HepG2 (cell line): ENCODE results near the gene STK24. TPM values are rescaled to one million over a fixed set of nuclear protein-coding genes. Genes with fewer than 3 reads are reported as not detected.
A peak's percentile ranks its signal among the peaks of the same experiment; 100 is the strongest.

Experiments
- ATAC-seq: fragments of 200-7000 bp; cut with Tn5 transposase; 3 replicates; pipeline ENCODE4 v1.9.1; 2020; ENCODE audit warnings: mild to moderate bottlenecking, moderate library complexity
- BruUV-seq: library from RNA; stranded (reverse); fragments of 400-500 nt; replicated peaks from 2 replicates; lab custom pipeline; 2021; lab: Mats Ljungman, UMichigan
- CTCF ChIA-PET: fragments of 300-600 bp; formaldehyde crosslinking; extraction: SDS; loops from one replicate; lab custom pipeline; 2021; ENCODE audit warnings: low total read pairs, inconsistent platforms, low intra/inter-chr PET ratio; lab: Yijun Ruan, JAX
- POLR2A ChIA-PET: fragments of 350-600 bp; sonication (Branson Sonifier 250); formaldehyde crosslinking; loops from one replicate; lab custom pipeline; 2020; ENCODE audit warnings: antibody characterized with exemption, inconsistent platforms; lab: Yijun Ruan, JAX
- DNase-seq: peaks from one replicate; pipeline ENCODE4 v3.0.0-alpha.2; 2015; ENCODE audit warnings: low spot score
- FAIRE-seq: peaks from 3 replicates; lab custom pipeline; 2011; peaks lifted over from hg19 to GRCh38; lab: Jason Lieb, UNC
- H2AFZ ChIP-seq: one replicate; pipeline ENCODE4 v1.6.1; 2011; ENCODE audit warnings: low read length, inconsistent platforms
- H3K27ac ChIP-seq: fragments of 300-600 bp; 3 replicates; pipeline ENCODE4 v1.8.0; 2011; ENCODE audit warnings: mixed run types, mild to moderate bottlenecking, mixed read lengths, low read length, inconsistent platforms; ENCODE audit not compliant: insufficient read depth; ENCODE audit errors: extremely low read length
- H3K27me3 ChIP-seq, 2 experiments: fragments of 200-600 bp in 1 of 2; 2 replicates in 1 of 2; 3 replicates in 1 of 2; pipeline versions ENCODE4 v1.6.0 to v1.8.0; 2011; ENCODE audit warnings: low read length in 2 of 2, mild to moderate bottlenecking in 2 of 2, moderate library complexity in 2 of 2, inconsistent platforms in 1 of 2; ENCODE audit not compliant: insufficient read depth in 2 of 2, control insufficient read depth in 1 of 2
- H3K36me3 ChIP-seq, 2 experiments: fragments of 200-600 bp in 1 of 2; replicated peaks in 1 of 2; 2 replicates in 1 of 2; 3 replicates in 1 of 2; pipeline versions ENCODE4 v1.5.1 to v1.8.0; 2011; ENCODE audit warnings: low read length in 2 of 2, inconsistent platforms in 1 of 2; ENCODE audit not compliant: insufficient read depth in 2 of 2, control insufficient read depth in 1 of 2
- H3K4me1 ChIP-seq: 2 replicates; pipeline ENCODE4 v1.5.1; 2012; ENCODE audit warnings: low read length, inconsistent platforms; ENCODE audit not compliant: insufficient read depth
- H3K4me2 ChIP-seq: 2 replicates; pipeline ENCODE4 v1.6.0; 2011; ENCODE audit warnings: low read depth, low read length, inconsistent platforms
- H3K4me3 ChIP-seq, 3 experiments: fragments of 200-600 bp in 1 of 3; sonication (generic), shearing (Covaris generic) in 1 of 3; replicated peaks in 1 of 3; 2 replicates each; pipeline ENCODE4 v1.5.1; 2011 to 2016; ENCODE audit warnings: low read length in 3 of 3, inconsistent platforms in 2 of 3, low read depth in 2 of 3, mild to moderate bottlenecking in 2 of 3, control low read depth in 1 of 3, mixed read lengths in 1 of 3; ENCODE audit not compliant: insufficient read depth in 1 of 3
- H3K79me2 ChIP-seq: one replicate; pipeline ENCODE4 v1.6.1; 2011; ENCODE audit warnings: low read length, inconsistent platforms; ENCODE audit not compliant: insufficient read depth
- H3K9ac ChIP-seq: 2 replicates; pipeline ENCODE4 v1.6.0; 2011; ENCODE audit warnings: mild to moderate bottlenecking, low read depth, low read length, inconsistent platforms; ENCODE audit not compliant: insufficient read depth
- H3K9me3 ChIP-seq: 2 replicates; pipeline ENCODE4 v1.5.1; 2012; ENCODE audit warnings: mild to moderate bottlenecking, low read length
- H4K20me1 ChIP-seq: 2 replicates; pipeline ENCODE4 v1.6.0; 2011; ENCODE audit warnings: inconsistent platforms, mild to moderate bottlenecking, low read length, moderate library complexity; ENCODE audit not compliant: insufficient read depth
- CCAR2 ChIP-seq: fragments of 200-400 bp; formaldehyde crosslinking; optimal IDR thresholded peaks from 2 replicates; pipeline ENCODE3; 2018; ENCODE audit warnings: low read depth, mild to moderate bottlenecking, low read length, moderate library complexity
- CEBPG ChIP-seq: IDR thresholded peaks from 2 replicates; pipeline ENCODE4 v1.6.1; 2016
- GZF1 ChIP-seq: sonication (generic); formaldehyde crosslinking; IDR thresholded peaks from 2 replicates; pipeline ENCODE4 v1.5.1; 2020; ENCODE audit warnings: mild to moderate bottlenecking, missing genetic modification reagents
- HDAC2 ChIP-seq: sonication (generic); formaldehyde crosslinking; IDR thresholded peaks from 2 replicates; pipeline ENCODE4 v1.4.0; 2020; ENCODE audit warnings: missing genetic modification reagents
- JUN ChIP-seq: sonication (generic); formaldehyde crosslinking; IDR thresholded peaks from 2 replicates; pipeline ENCODE4 v1.4.0; 2020; ENCODE audit warnings: mild to moderate bottlenecking, missing genetic modification reagents
- MBD4 ChIP-seq: IDR thresholded peaks from 2 replicates; pipeline ENCODE4 v1.6.1; 2012; ENCODE audit warnings: low read length, inconsistent platforms, borderline replicate concordance
- MED8 ChIP-seq: sonication (generic); formaldehyde crosslinking; IDR thresholded peaks from 2 replicates; pipeline ENCODE4 v1.8.1; 2023; ENCODE audit warnings: mild to moderate bottlenecking, missing genetic modification reagents; ENCODE audit not compliant: insufficient replicate concordance
- MLLT10 ChIP-seq: sonication (generic); formaldehyde crosslinking; IDR thresholded peaks from 2 replicates; pipeline ENCODE4 v1.4.0; 2020; ENCODE audit warnings: missing genetic modification reagents
- MZF1 ChIP-seq: sonication (generic); formaldehyde crosslinking; IDR thresholded peaks from 2 replicates; pipeline ENCODE4 v1.8.1; 2023; ENCODE audit warnings: mild to moderate bottlenecking, missing genetic modification reagents, borderline replicate concordance
- RFX5 ChIP-seq: IDR thresholded peaks from 2 replicates; pipeline ENCODE4 v1.6.1; 2011; ENCODE audit warnings: low read depth, low read length, improper control_type of control experiment
- XRCC5 ChIP-seq: fragments of 200-400 bp; formaldehyde crosslinking; optimal IDR thresholded peaks from 2 replicates; pipeline ENCODE3; 2017; ENCODE audit warnings: mild to moderate bottlenecking, low read length
- ZNF292 ChIP-seq: sonication (generic); formaldehyde crosslinking; IDR thresholded peaks from 2 replicates; pipeline ENCODE4 v1.8.1; 2022; ENCODE audit warnings: mild to moderate bottlenecking, low read depth, missing genetic modification reagents, borderline replicate concordance
- ZNF383 ChIP-seq: sonication (generic); formaldehyde crosslinking; IDR thresholded peaks from 2 replicates; pipeline ENCODE4 v1.4.0; 2020; ENCODE audit warnings: missing genetic modification reagents, mild to moderate bottlenecking, borderline replicate concordance
- ZNF510 ChIP-seq: sonication (generic); formaldehyde crosslinking; IDR thresholded peaks from 2 replicates; pipeline ENCODE4 v1.4.0; 2020; ENCODE audit warnings: low read depth, mild to moderate bottlenecking, missing genetic modification reagents
- ZNF557 ChIP-seq: sonication (generic); formaldehyde crosslinking; IDR thresholded peaks from 2 replicates; pipeline ENCODE4 v1.4.0; 2020; ENCODE audit warnings: missing genetic modification reagents
- ZNF772 ChIP-seq: sonication (generic); formaldehyde crosslinking; IDR thresholded peaks from 2 replicates; pipeline ENCODE4 v1.5.0; 2020; ENCODE audit warnings: mild to moderate bottlenecking, missing genetic modification reagents
- WGBS: methylation state at CpG from one replicate; pipeline ENCODE4 v1.1.6; 2017; ENCODE audit warnings: low lambda C conversion rate; 5-methylcytosine and 5-hydroxymethylcytosine counted together
- in situ Hi-C: cut with HindIII; loops from 2 replicates; pipeline ENCODE4 v1.10.0; 2017; ENCODE audit warnings: low pct_unique_long_range_greater_than_20kb; ENCODE audit not compliant: extremely low pct_ligation_motif_present
- intact Hi-C: fragments of 100-400 bp; cut with micrococcal nuclease; formaldehyde crosslinking; loops from one replicate; pipeline ENCODE4 v1.10.0; 2022; ENCODE audit not compliant: unreplicated experiment
- polyA plus RNA-seq, 8 experiments: library from polyadenylated mRNA; depleted of rRNA in 3 of 8; stranded (reverse) in 7 of 8; unstranded in 1 of 8; fragments of >200 nt; fragmentation: Illumina TruSeq in 4 of 8; extraction: Trizol in 4 of 8; gene quantifications; 2 replicates each; pipeline versions ENCODE4 v1.2.1 to v1.2.3, GENCODE V29; 2011 to 2016; ENCODE audit warnings: low read depth in 4 of 8, missing spikeins in 1 of 8, mixed read lengths in 1 of 8; ENCODE audit not compliant: insufficient read depth in 1 of 8
- total RNA-seq, 5 experiments: library from RNA; depleted of rRNA; stranded (reverse); fragments of >200 nt; fragmentation: Illumina TruSeq; extraction: Trizol; gene quantifications; 2 replicates each; pipeline ENCODE4 v1.2.3, GENCODE V29; 2016; ENCODE audit warnings: low read depth in 1 of 5
- TF ChIP-seq, protein P1 (sequence below): sonication (generic); formaldehyde crosslinking; IDR thresholded peaks from 2 replicates; pipeline ENCODE4 v1.8.1; 2023; ENCODE audit warnings: missing genetic modification reagents, mild to moderate bottlenecking, borderline replicate concordance
- TF ChIP-seq, protein P2 (sequence below): sonication (generic); formaldehyde crosslinking; IDR thresholded peaks from 2 replicates; pipeline ENCODE4 v1.8.1; 2022; ENCODE audit warnings: low read depth, mild to moderate bottlenecking, missing genetic modification reagents
- TF ChIP-seq, protein P3 (sequence below): sonication (generic); formaldehyde crosslinking; IDR thresholded peaks from 2 replicates; pipeline ENCODE4 v1.5.0; 2020; ENCODE audit warnings: missing genetic modification reagents, mild to moderate bottlenecking, borderline replicate concordance
- TF ChIP-seq, protein P4 (sequence below): sonication (generic); formaldehyde crosslinking; IDR thresholded peaks from 2 replicates; pipeline ENCODE4 v1.4.0; 2020; ENCODE audit warnings: low read depth, mild to moderate bottlenecking, missing genetic modification reagents

Gene STK24
- total and polyA plus RNA-seq, 2 of the 13 experiments (the other 11 are each of a cell fraction or from before 2014, with no cell fraction given) = 51.3 to 73.0 TPM

DNA sequence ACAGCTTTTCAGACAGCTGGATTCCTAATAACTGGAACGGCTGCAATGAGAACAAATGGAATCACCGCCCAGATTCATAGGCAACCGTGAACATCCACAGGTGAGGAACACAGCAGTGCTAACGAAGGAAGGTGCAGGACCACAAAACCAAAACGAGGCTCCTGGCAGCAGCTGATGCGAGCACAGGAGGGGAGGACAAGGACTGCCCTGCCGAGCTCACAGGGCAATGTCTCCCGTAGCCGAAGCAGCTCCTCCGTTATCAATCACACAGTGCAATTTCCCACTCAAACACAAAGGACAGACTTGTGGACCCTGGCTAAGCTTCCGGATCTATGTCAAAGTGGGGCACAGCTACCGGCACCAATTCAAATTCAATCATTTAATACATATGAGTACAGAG, 70.6 kb downstream of the STK24 start:
- Histone ChIP-seq H3K4me1 (peaks cover 95% of the 10 kb centered on the region), H3K4me2 (peak overlapping the region; percentile 86), H3K9ac (peak overlapping the region; percentile 64), H4K20me1 (peaks cover 24% of the 10 kb centered on the region), H3K9me3 (no peaks in the 10 kb centered on the region), H3K79me2 (peaks cover 91% of the 10 kb centered on the region), H3K36me3 (peaks cover 1 to 13% of the 10 kb centered on the region in 2 experiments; a peak in 4 of 5 replicates), H3K27ac (peak overlapping the region; percentile 92), H3K4me3 (peak overlapping the region in 1 of 3 experiments; percentile 54; a peak in 2 of 6 replicates), H3K27me3 (no peaks in the 10 kb centered on the region), H2AFZ (no peak overlapping the region)
- CTCF ChIA-PET = no interaction called here
- WGBS = 26% methylated on average over 6 of the region's 12 CpGs
- DNase-seq (peak; percentile 53), ATAC-seq (peak; percentile 74), FAIRE-seq (peak; percentile 61)
- POLR2A ChIA-PET = interaction anchor here (1.1 to 2.9 kb wide), 7 partner anchors 16 to 71 kb away, joined by 3 to 21 read pairs (median 6); partner anchors contain the start of gene STK24
- intact Hi-C loops (loop anchor here (2.0 to 5.0 kb wide), 2 partner anchors 16 to 66 kb away; no protein-coding TSS in a partner anchor), in situ Hi-C loops (no loop called here)
- BruUV-seq = no TSS peak
- peak; percentile 47; the same call in 1 of the 2 replicates for TF ChIP-seq ZNF292
- no peak for TF ChIP-seq MLLT10 (CRISPR knock-in tag)
- no peak for TF ChIP-seq RFX5
- TF ChIP-seq MZF1 (CRISPR knock-in tag) = 0 out of 2 replicates have a peak, but pooled peaks have one; percentile 50
- TF ChIP-seq ZNF772 = peak; percentile 18; the same call in 1 of the 2 replicates
- no peak for TF ChIP-seq CCAR2
- 0 out of 2 replicates have a peak, but pooled peaks have one; percentile 24 for TF ChIP-seq ZNF510 (CRISPR knock-in tag)
- TF ChIP-seq JUN (CRISPR knock-in tag) = no peak
- TF ChIP-seq, protein P1, sequence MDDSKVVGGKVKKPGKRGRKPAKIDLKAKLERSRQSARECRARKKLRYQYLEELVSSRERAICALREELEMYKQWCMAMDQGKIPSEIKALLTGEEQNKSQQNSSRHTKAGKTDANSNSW (CRISPR knock-in tag) = no peak
- no peak for TF ChIP-seq ZNF557 (CRISPR knock-in tag)
- no peak for TF ChIP-seq ZNF383 (CRISPR knock-in tag)
- TF ChIP-seq, protein P2, sequence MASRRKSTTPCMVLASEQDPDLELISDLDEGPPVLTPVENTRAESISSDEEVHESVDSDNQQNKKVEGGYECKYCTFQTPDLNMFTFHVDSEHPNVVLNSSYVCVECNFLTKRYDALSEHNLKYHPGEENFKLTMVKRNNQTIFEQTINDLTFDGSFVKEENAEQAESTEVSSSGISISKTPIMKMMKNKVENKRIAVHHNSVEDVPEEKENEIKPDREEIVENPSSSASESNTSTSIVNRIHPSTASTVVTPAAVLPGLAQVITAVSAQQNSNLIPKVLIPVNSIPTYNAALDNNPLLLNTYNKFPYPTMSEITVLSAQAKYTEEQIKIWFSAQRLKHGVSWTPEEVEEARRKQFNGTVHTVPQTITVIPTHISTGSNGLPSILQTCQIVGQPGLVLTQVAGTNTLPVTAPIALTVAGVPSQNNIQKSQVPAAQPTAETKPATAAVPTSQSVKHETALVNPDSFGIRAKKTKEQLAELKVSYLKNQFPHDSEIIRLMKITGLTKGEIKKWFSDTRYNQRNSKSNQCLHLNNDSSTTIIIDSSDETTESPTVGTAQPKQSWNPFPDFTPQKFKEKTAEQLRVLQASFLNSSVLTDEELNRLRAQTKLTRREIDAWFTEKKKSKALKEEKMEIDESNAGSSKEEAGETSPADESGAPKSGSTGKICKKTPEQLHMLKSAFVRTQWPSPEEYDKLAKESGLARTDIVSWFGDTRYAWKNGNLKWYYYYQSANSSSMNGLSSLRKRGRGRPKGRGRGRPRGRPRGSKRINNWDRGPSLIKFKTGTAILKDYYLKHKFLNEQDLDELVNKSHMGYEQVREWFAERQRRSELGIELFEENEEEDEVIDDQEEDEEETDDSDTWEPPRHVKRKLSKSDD (CRISPR knock-in tag) = no peak
- TF ChIP-seq CEBPG (CRISPR knock-in tag) = no peak
- TF ChIP-seq, protein P3, sequence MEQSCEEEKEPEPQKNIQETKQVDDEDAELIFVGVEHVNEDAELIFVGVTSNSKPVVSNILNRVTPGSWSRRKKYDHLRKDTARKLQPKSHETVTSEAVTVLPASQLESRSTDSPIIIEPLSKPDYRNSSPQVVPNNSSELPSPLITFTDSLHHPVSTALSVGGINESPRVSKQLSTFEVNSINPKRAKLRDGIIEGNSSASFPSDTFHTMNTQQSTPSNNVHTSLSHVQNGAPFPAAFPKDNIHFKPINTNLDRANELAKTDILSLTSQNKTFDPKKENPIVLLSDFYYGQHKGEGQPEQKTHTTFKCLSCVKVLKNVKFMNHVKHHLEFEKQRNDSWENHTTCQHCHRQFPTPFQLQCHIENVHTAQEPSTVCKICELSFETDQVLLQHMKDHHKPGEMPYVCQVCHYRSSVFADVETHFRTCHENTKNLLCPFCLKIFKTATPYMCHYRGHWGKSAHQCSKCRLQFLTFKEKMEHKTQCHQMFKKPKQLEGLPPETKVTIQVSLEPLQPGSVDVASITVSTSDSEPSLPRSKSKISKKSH (CRISPR knock-in tag) = no peak
- no peak for TF ChIP-seq GZF1 (CRISPR knock-in tag)
- no peak for TF ChIP-seq MED8
- TF ChIP-seq MBD4 = no peak
- TF ChIP-seq XRCC5 = peak; percentile 8
- TF ChIP-seq HDAC2 (CRISPR knock-in tag) = no peak
- TF ChIP-seq, protein P4, sequence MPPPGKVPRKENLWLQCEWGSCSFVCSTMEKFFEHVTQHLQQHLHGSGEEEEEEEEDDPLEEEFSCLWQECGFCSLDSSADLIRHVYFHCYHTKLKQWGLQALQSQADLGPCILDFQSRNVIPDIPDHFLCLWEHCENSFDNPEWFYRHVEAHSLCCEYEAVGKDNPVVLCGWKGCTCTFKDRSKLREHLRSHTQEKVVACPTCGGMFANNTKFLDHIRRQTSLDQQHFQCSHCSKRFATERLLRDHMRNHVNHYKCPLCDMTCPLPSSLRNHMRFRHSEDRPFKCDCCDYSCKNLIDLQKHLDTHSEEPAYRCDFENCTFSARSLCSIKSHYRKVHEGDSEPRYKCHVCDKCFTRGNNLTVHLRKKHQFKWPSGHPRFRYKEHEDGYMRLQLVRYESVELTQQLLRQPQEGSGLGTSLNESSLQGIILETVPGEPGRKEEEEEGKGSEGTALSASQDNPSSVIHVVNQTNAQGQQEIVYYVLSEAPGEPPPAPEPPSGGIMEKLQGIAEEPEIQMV (CRISPR knock-in tag) = peak; percentile 14; the same call in 1 of the 2 replicates
